HEK293T (cell line): ENCODE measurements around the gene CD34.

Experiments
- CTCF ChIA-PET: fragments of 350-600 bp; formaldehyde crosslinking; extraction: SDS; loops from one replicate; lab custom pipeline; 2021; ENCODE audit warnings: antibody characterized with exemption, inconsistent platforms; lab: Yijun Ruan, JAX
- POLR2A ChIA-PET: fragments of 350-600 bp; formaldehyde crosslinking; extraction: SDS; loops from one replicate; lab custom pipeline; 2020; ENCODE audit warnings: antibody characterized with exemption, inconsistent platforms; lab: Yijun Ruan, JAX
- DNase-seq: peaks from one replicate; pipeline ENCODE4 v3.0.0; 2012; ENCODE audit warnings: mixed read lengths; ENCODE audit errors: extremely low spot score
- ARNT ChIP-seq: fragments of 450-650 bp; IDR thresholded peaks from 2 replicates; pipeline ENCODE4 v1.6.1; 2017; ENCODE audit warnings: mild to moderate bottlenecking
- BHLHE40 ChIP-seq: fragments of 450-650 bp; IDR thresholded peaks from 2 replicates; pipeline ENCODE4 v1.6.1; 2016; ENCODE audit warnings: mild to moderate bottlenecking, moderate library complexity, borderline replicate concordance
- CTBP1 ChIP-seq: fragments of 450-650 bp; IDR thresholded peaks from 2 replicates; pipeline ENCODE4 v1.6.1; 2016; ENCODE audit warnings: borderline replicate concordance
- ELF4 ChIP-seq: fragments of 450-650 bp; IDR thresholded peaks from 2 replicates; pipeline ENCODE4 v1.6.1; 2017; ENCODE audit warnings: antibody characterized with exemption
- FOXA1 ChIP-seq: fragments of 450-650 bp; IDR thresholded peaks from 2 replicates; pipeline ENCODE4 v1.6.1; 2016; ENCODE audit warnings: mild to moderate bottlenecking
- FOXK2 ChIP-seq: fragments of 450-650 bp; IDR thresholded peaks from 2 replicates; pipeline ENCODE4 v1.6.1; 2016; ENCODE audit warnings: mild to moderate bottlenecking
- FOXM1 ChIP-seq: fragments of 450-650 bp; IDR thresholded peaks from 2 replicates; pipeline ENCODE4 v1.6.1; 2017; ENCODE audit warnings: mild to moderate bottlenecking, borderline replicate concordance
- HDGF ChIP-seq: fragments of 450-650 bp; IDR thresholded peaks from 2 replicates; pipeline ENCODE4 v1.6.1; 2017; ENCODE audit warnings: antibody characterized with exemption, borderline replicate concordance
- L3MBTL2 ChIP-seq: fragments of 450-650 bp; conservative IDR thresholded peaks from 2 replicates; pipeline ENCODE4 v1.6.1; 2016; ENCODE audit warnings: mild to moderate bottlenecking
- LEF1 ChIP-seq: fragments of 450-650 bp; IDR thresholded peaks from 2 replicates; pipeline ENCODE4 v1.6.1; 2017; ENCODE audit warnings: mild to moderate bottlenecking, borderline replicate concordance
- NFRKB ChIP-seq: fragments of 450-650 bp; IDR thresholded peaks from 2 replicates; pipeline ENCODE4 v1.6.1; 2016; ENCODE audit warnings: mild to moderate bottlenecking, moderate library complexity
- SP1 ChIP-seq: fragments of 450-650 bp; IDR thresholded peaks from 2 replicates; pipeline ENCODE4 v1.6.1; 2017
- SUZ12 ChIP-seq: fragments of 450-650 bp; IDR thresholded peaks from 2 replicates; pipeline ENCODE4 v1.6.1; 2016; ENCODE audit warnings: mild to moderate bottlenecking
- TARDBP ChIP-seq: fragments of 450-650 bp; IDR thresholded peaks from 2 replicates; pipeline ENCODE4 v1.6.1; 2016
- ZNF384 ChIP-seq: fragments of 450-650 bp; IDR thresholded peaks from 2 replicates; pipeline ENCODE4 v1.6.1; 2016
- TF ChIP-seq, protein P1 (sequence below): fragments of 450-650 bp; IDR thresholded peaks from 2 replicates; pipeline ENCODE4 v1.6.1; 2016

Gene CD34

DNA sequence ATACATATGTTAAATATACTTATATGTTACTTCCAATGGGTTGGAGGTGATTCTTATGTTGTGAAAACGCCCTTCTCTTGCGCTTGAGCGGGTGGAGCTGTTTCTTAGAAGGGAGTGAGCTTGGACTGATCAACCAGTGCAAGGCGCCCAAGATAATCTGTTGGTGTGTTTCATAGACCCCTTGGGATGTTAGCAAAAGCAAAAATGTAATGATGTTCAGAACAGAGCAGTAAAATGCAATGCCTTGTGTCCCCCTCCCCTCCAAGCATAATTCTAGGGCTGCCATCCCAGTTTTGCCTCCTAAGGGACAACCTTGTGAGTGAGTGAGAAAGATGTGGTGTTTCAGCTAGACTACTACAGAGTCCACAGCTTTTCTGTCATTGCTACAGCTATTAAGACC lies 6.2 kb upstream of the CD34 start:
- no peak for TF ChIP-seq L3MBTL2
- TF ChIP-seq LEF1, result no peak
- TF ChIP-seq ZNF384, result no peak
- TF ChIP-seq SP1, result no peak
- no peak for TF ChIP-seq FOXM1
- TF ChIP-seq HDGF, result no peak
- TF ChIP-seq ELF4, result no peak
- TF ChIP-seq TARDBP, result no peak
- TF ChIP-seq, protein P1, sequence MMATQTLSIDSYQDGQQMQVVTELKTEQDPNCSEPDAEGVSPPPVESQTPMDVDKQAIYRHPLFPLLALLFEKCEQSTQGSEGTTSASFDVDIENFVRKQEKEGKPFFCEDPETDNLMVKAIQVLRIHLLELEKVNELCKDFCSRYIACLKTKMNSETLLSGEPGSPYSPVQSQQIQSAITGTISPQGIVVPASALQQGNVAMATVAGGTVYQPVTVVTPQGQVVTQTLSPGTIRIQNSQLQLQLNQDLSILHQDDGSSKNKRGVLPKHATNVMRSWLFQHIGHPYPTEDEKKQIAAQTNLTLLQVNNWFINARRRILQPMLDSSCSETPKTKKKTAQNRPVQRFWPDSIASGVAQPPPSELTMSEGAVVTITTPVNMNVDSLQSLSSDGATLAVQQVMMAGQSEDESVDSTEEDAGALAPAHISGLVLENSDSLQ, result no peak
- no peak for TF ChIP-seq SUZ12
- no peak for TF ChIP-seq CTBP1
- no peak for TF ChIP-seq NFRKB
- TF ChIP-seq ARNT, result no peak
- TF ChIP-seq BHLHE40, result no peak
- TF ChIP-seq FOXA1, result no peak
- TF ChIP-seq FOXK2, result no peak
- ChIA-PET CTCF (interaction anchor here (0.9 kb wide), 1 partner anchor 8 kb away, joined by 3 read pairs; no protein-coding TSS in a partner anchor), POLR2A (no interaction called here)
- no peak for DNase-seq

DNA sequence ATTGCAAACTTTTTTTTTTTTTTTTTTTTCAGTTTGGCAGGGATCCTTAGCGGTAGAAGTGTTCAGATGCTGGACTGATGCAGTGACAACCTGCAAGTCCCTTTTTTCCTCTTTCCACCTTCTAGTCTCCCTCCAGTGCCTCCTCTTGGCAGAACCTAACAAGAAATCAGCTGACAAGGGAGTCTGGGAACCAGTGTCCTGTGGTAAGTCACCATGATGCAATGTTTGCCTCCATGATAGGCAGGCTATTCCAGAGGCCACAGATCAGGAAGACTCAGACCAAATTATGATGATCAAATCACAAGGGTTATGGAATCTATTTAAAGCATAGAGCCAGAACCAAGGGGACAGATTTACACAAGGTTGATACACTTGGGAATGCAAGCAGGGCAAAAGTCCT lies 3.0 kb upstream of the CD34 start:
- no peak for TF ChIP-seq TARDBP
- no peak for TF ChIP-seq LEF1
- TF ChIP-seq, protein P1, result no peak
- no peak for TF ChIP-seq BHLHE40
- no peak for TF ChIP-seq FOXA1
- no peak for TF ChIP-seq SP1
- DNase-seq, result no peak
- POLR2A ChIA-PET, result no interaction called here
- CTCF ChIA-PET, result no interaction called here

DNA sequence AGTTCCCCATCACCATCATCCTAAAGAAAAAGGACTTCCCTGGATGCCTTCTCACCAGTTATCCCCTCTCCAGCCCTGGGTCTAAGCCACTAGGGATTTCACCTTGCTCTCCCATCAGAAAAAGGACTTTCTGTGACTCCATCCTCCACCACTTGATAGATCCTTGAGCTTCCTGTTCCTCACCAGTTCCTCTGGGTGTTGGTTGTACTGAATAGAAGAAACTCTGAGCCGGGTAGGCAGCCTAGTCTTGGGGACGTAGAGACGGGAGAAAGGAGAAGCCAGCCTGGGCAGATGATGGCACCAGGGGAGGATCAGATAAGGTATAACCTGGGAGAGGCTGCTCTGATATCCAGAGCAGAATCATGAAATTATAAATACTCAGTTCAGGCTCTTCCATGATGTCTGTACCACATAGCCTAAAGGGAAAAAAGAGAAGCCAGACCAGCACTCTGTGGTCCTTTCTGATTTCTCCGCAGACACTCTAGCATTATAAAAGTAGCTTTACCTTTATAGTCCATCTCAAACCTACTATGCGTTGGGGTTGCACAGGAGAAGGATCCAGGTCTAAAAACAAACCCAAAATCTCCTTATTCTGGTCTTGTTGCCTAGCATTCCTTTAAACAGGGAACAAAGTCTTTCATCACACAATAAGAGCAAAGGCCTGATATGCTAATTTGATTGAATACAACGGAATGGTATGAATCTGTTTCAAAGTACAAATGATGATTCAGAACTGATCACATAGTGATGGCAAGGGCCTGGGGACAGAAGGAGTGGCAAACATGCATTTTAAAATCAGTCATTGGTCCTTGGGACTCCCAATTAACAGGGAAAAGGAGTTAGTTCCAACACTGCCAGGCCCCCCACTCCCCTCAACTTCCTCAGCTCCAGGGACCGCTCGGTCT lies 1.2 kb upstream of the CD34 start:
- ChIA-PET POLR2A (no interaction called here), CTCF (interaction anchor here (1.3 kb wide), 1 partner anchor 27 kb away, joined by 7 read pairs; no protein-coding TSS in a partner anchor)
- no peak for DNase-seq
- TF ChIP-seq ARNT (no peak), SUZ12 (no peak), FOXK2 (no peak), ZNF384 (no peak), L3MBTL2 (no peak), TARDBP (no peak), SP1 (no peak), LEF1 (no peak), FOXA1 (no peak)

DNA sequence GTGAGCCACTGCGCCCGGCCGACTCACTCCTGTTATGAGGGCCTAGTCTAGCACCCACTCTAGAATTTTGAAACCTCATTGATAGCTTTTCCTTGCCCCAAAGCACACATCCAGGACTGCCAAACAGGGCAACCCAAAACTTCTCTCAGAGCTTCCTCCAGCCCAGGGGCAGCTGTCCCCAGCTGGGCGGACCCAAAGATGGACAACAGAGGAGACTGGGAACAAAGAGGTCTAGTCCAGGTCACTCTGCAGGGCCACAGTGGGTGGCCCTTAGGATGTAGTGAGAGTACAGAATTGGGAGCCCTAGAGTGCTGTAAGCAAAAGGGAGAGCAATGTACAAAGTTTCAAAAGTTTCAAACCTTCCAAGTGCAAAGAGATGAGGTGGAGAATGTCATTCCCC lies 1.2 kb downstream of the CD34 start:
- DNase-seq, result no peak
- ChIA-PET CTCF (interaction anchor here (0.5 kb wide), 1 partner anchor 209 kb away, joined by 3 read pairs; no protein-coding TSS in a partner anchor), POLR2A (no interaction called here)
- TF ChIP-seq NFRKB, result no peak
- TF ChIP-seq LEF1, result no peak
- TF ChIP-seq TARDBP, result no peak
- no peak for TF ChIP-seq BHLHE40
- TF ChIP-seq HDGF, result no peak
- TF ChIP-seq SUZ12, result no peak

DNA sequence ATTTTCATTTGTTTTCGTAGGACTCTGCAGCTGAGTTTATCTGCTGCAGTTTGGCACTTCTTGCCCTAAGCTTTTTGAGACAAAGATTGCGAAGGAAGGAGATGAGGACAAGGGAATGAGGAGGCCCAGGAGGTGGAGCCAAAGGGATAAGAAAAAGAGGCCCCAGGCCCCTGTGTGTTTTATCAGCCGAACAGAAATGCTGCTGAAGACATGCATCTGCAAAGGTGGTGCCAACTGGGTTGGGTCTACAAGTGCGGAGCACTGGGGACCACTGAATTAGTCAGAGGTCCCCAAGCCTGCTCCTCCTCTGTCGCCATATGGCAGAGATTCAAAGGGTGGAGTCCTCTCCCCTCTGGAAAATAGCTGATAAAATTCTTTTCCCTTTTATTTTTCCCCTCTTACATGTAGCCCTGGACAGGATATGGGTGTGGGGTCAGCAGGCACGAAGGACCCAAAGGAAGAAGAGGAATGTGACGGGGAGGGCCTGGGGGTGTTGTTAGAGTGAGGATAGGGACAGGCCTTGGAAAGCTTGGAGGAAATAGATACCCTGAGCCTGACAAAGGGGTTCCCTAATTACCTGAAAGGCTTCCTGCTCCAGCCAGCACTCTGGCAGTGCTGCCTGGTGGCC lies 2.7 kb downstream of the CD34 start:
- POLR2A ChIA-PET, result interaction anchor here (1.0 kb wide), 1 partner anchor 55 kb away, joined by 3 read pairs; no protein-coding TSS in a partner anchor
- CTCF ChIA-PET, result interaction anchor here (0.7 to 1.0 kb wide), 2 partner anchors 9 to 23 kb away, joined by 3 to 5 read pairs; no protein-coding TSS in a partner anchor
- TF ChIP-seq LEF1 (no peak), NFRKB (no peak), L3MBTL2 (no peak), SP1 (no peak), ARNT (no peak), SUZ12 (no peak), FOXA1 (no peak), CTBP1 (no peak), BHLHE40 (no peak), ELF4 (no peak), FOXK2 (no peak), ZNF384 (no peak)
- TF ChIP-seq, protein P1, result no peak
- DNase-seq, result no peak

DNA sequence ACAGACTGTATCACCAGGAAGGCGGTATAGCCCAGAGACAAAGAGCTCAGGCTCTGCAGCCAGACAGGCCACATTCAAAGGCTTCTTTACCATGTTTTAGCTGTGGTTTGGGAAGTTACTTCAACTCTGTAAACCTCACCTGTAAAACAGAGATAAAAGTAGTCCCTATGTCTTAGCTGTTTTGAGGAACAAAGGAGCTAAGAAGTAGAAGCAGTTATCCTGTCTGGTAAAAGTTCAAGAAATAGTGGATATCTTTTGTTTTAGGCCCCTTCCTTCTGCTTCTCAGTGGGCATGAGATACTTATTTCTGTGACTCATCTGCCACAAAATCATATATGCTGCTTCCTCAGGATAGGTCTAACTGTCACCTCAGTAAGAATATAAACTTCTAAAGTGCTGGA lies 6.5 kb downstream of the CD34 start:
- ChIA-PET POLR2A (no interaction called here), CTCF (interaction anchor here (1.6 kb wide), 1 partner anchor 19 kb away, joined by 5 read pairs; no protein-coding TSS in a partner anchor)
- TF ChIP-seq L3MBTL2, result no peak
- TF ChIP-seq HDGF, result no peak
- TF ChIP-seq BHLHE40, result no peak
- TF ChIP-seq LEF1, result no peak
- TF ChIP-seq ZNF384, result no peak
- TF ChIP-seq CTBP1, result no peak
- no peak for DNase-seq
